T-helper 1 cell treated with Interleukin-12 subunit alpha and Interleukin-12 subunit beta and Interleukin-4 antibody, amounts not matched to agents 30 ng/mL and 1 ng/mL, for 36 hours (primary cell): ENCODE data around the gene LPCAT4. TPM values are rescaled to one million over a fixed set of nuclear protein-coding genes. Genes with fewer than 3 reads are reported as not detected.
"Not testable (repeated sequence)": the region's sequence is repeated elsewhere in the genome, so short reads cannot be mapped to it uniquely, and the experiment has no call there.

Source experiments
- intact Hi-C: fragments of 100-400 bp; cut with micrococcal nuclease; formaldehyde crosslinking; loops from one replicate; pipeline ENCODE4 v1.15.1; 2024
- total RNA-seq: library from RNA; stranded (reverse); gene quantifications from 2 replicates; pipeline ENCODE4 v1.2.3, GENCODE V29; 2022

LPCAT4 gene
- 87.8 and 88.5 TPM in 2 replicates for total RNA-seq

- intact Hi-C loops: loop anchor here (1.0 to 10.0 kb wide), 11 partner anchors 25 to 329 kb away; partner anchors contain the start of genes GOLGA8A, KATNBL1, PGBD4 and SLC12A6
These were observed at the start of gene LPCAT4 for GRCh38 chr15:34367101-34368081. Gene LPCAT4 (minus strand): TSS chr15:34367196. CDS start chr15:34367100, 96 bp downstream.

GRCh38 chr15:34409511-34409910, 42.5 kb upstream of the LPCAT4 start:
- intact Hi-C loops: not testable (repeated sequence)

GRCh38 chr15:34408973-34409372, 42.0 kb upstream of the LPCAT4 start:
- intact Hi-C loops: not testable (repeated sequence)

- intact Hi-C loops: not testable (repeated sequence)
These were observed 36.9 kb upstream of the LPCAT4 start for GRCh38 chr15:34403899-34404298.

GRCh38 chr15:34403160-34403598, 36.2 kb upstream of the LPCAT4 start:
- intact Hi-C loops: not testable (repeated sequence)

- intact Hi-C loops: not testable (repeated sequence)
These were observed 30.8 kb upstream of the LPCAT4 start for GRCh38 chr15:34397637-34398259.

- intact Hi-C loops: not testable (repeated sequence)
These were observed 26.0 kb upstream of the LPCAT4 start for GRCh38 chr15:34392981-34393380.

GRCh38 chr15:34389594-34390086, 22.6 kb upstream of the LPCAT4 start:
- intact Hi-C loops: not testable (repeated sequence)

- intact Hi-C loops: not testable (repeated sequence)
These were observed 15.0 kb upstream of the LPCAT4 start for GRCh38 chr15:34381829-34382521.

GRCh38 chr15:34380491-34380890, 13.5 kb upstream of the LPCAT4 start:
- intact Hi-C loops: not testable (repeated sequence)

- intact Hi-C loops: loop anchor here (10.0 kb wide), 1 partner anchor 488 kb away; no protein-coding TSS in a partner anchor
These were observed 9.9 kb upstream of the LPCAT4 start for GRCh38 chr15:34376856-34377255.

GRCh38 chr15:34375541-34375940, 8.5 kb upstream of the LPCAT4 start:
- intact Hi-C loops: loop anchor here (10.0 kb wide), 1 partner anchor 489 kb away; no protein-coding TSS in a partner anchor

GRCh38 chr15:34374816-34375215, 7.8 kb upstream of the LPCAT4 start:
- intact Hi-C loops: loop anchor here (10.0 kb wide), 1 partner anchor 490 kb away; no protein-coding TSS in a partner anchor

GRCh38 chr15:34373951-34374350, 7.0 kb upstream of the LPCAT4 start:
- intact Hi-C loops: loop anchor here (10.0 kb wide), 1 partner anchor 491 kb away; no protein-coding TSS in a partner anchor

- intact Hi-C loops: loop anchor here (10.0 kb wide), 1 partner anchor 494 kb away; no protein-coding TSS in a partner anchor
These were observed 3.6 kb upstream of the LPCAT4 start for GRCh38 chr15:34370643-34371042.

GRCh38 chr15:34370129-34370528, 3.1 kb upstream of the LPCAT4 start:
- intact Hi-C loops: loop anchor here (10.0 kb wide), 1 partner anchor 495 kb away; no protein-coding TSS in a partner anchor

GRCh38 chr15:34366271-34367065, 528 bp downstream of the LPCAT4 start:
- intact Hi-C loops: loop anchor here (1.0 to 10.0 kb wide), 12 partner anchors 24 to 328 kb away; partner anchors contain the start of genes EMC4, GOLGA8A, KATNBL1 and PGBD4

GRCh38 chr15:34365836-34366235, 1.2 kb downstream of the LPCAT4 start:
- intact Hi-C loops: loop anchor here (1.0 to 10.0 kb wide), 2 partner anchors 51 to 141 kb away; partner anchors contain the start of gene EMC4

GRCh38 chr15:34365091-34365825, 1.7 kb downstream of the LPCAT4 start:
- intact Hi-C loops: loop anchor here (10.0 kb wide), 1 partner anchor 50 kb away; no protein-coding TSS in a partner anchor
